Measurements from ENCODE around the gene NMT1. TPM values are rescaled to one million over a fixed set of nuclear protein-coding genes. Genes with fewer than 3 reads are reported as not detected.

NMT1 gene
- total RNA-seq, 1 experiment from 2014 or later: 733 TPM

- no peak for DNase-seq (ENCODE audit: low spot score)
These were observed 43.4 kb downstream of the NMT1 start for GRCh38 chr17:45104497-45104896.

- DNase-seq (ENCODE audit: low spot score): no peak
These were observed 43.9 kb downstream of the NMT1 start for GRCh38 chr17:45104907-45105624.

- no peak for DNase-seq (ENCODE audit: low spot score)
These were observed 45.0 kb downstream of the NMT1 start for GRCh38 chr17:45106096-45106495.

- DNase-seq (ENCODE audit: low spot score): no peak
These were observed 45.5 kb downstream of the NMT1 start for GRCh38 chr17:45106582-45106981.

GRCh38 chr17:45107293-45108010 lies 46.3 kb downstream of the NMT1 start:
- no peak for DNase-seq (ENCODE audit: low spot score)

- DNase-seq (ENCODE audit: low spot score): no peak
These were observed 46.9 kb downstream of the NMT1 start for GRCh38 chr17:45108051-45108450.

- DNase-seq (ENCODE audit: low spot score): no peak
These were observed 47.7 kb downstream of the NMT1 start for GRCh38 chr17:45108595-45109521.

- no peak for DNase-seq (ENCODE audit: low spot score)
These were observed 49.8 kb downstream of the NMT1 start for GRCh38 chr17:45110676-45111611.

- no peak for DNase-seq (ENCODE audit: low spot score)
These were observed 50.7 kb downstream of the NMT1 start for GRCh38 chr17:45111850-45112249.

GRCh38 chr17:45112559-45113423 lies 51.7 kb downstream of the NMT1 start:
- DNase-seq (ENCODE audit: low spot score): no peak

GRCh38 chr17:45113424-45113754 lies 52.3 kb downstream of the NMT1 start:
- DNase-seq (ENCODE audit: low spot score): no peak

- no peak for DNase-seq (ENCODE audit: low spot score)
These were observed 53.2 kb downstream of the NMT1 start for GRCh38 chr17:45114117-45114932.

GRCh38 chr17:45115015-45115625 lies 54.0 kb downstream of the NMT1 start:
- no peak for DNase-seq (ENCODE audit: low spot score)

GRCh38 chr17:45115871-45116270 lies 54.8 kb downstream of the NMT1 start:
- DNase-seq (ENCODE audit: low spot score): no peak

- DNase-seq (ENCODE audit: low spot score): no peak
These were observed 55.4 kb downstream of the NMT1 start for GRCh38 chr17:45116434-45117016.

GRCh38 chr17:45117334-45117733 lies 56.2 kb downstream of the NMT1 start:
- no peak for DNase-seq (ENCODE audit: low spot score)

GRCh38 chr17:45117848-45118646 lies 56.9 kb downstream of the NMT1 start:
- DNase-seq (ENCODE audit: low spot score): no peak

- DNase-seq (ENCODE audit: low spot score): no peak
These were observed 57.6 kb downstream of the NMT1 start for GRCh38 chr17:45118691-45119090.

Data from A172 (cell line).